ENCODE measurements around the gene HCAR1.
"Not testable (repeated sequence)": the region's sequence is repeated elsewhere in the genome, so short reads cannot be mapped to it uniquely, and the experiment has no call there.

Gene HCAR1

DNA sequence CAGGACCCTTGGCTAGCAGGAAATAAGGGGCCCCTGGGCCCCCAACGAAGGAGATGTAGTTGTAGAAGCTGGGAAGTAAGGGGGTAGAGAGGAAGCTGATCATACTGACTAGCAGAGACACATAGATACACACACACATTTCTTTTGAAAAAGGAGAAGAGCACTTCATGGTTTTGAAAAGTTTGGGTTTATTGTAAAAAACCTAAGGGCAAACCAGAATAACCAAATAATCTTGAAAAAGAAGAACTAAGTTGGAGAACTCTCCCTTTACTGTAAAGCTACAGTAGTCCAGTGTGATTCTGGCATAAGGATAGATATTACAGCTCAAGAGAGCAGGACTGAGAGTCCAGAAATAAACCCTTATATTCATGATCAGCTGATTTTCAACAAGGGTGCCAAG is 8.3 kb downstream of the HCAR1 start:
- no peak for DNase-seq (ENCODE audit: insufficient read length, low spot score)
- FAIRE-seq, result no peak

DNA sequence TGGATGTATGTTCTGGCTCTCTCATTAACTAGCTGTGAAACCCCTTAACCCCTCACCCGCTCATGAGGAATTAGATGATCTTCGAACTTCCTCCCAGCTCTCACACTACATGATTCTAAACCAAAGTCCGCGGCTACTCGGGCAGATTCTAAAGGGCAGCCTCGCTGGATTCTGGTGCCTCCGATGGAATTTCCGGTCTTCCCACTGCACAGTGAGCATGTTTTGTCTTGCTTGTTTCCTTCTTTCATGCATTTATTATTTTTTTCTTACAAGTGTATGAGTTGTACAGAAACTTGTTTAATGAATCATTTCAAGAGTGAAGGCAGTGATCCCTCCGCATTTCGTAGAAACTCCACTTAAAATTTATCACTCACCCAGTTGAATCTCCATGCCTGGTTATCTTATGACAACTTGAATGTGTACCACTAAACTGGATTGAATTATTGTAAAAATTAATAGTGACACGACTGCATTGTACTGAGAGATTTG is 9.5 kb downstream of the HCAR1 start:
- no peak for FAIRE-seq
- no peak for DNase-seq (ENCODE audit: insufficient read length, low spot score)

DNA sequence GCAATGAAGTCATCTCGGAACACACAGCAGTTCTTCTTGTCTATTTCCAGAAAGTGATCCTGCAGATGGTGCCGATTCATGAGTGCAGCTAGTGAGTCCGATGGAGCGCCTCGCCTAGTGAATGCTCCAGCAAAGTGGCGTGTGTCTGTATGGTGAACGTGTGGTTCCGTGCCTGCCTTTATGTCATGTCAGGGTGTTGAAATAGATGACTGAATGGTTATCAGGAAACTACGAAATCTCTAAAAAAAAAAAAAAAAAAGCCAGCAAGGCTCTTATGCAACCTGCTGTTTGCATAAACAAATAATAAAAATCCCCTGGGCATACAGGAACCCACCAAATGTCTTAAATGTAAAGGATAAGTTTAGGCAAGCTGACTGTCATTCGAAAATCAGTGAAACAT is 14.0 kb downstream of the HCAR1 start, which contains the start of gene HCAR3:
Gene HCAR3, minus strand, starts transcription at position 154 of the 400 bp plus-strand sequence. Its CDS starts 74 bp downstream, at position 80.
- DNase-seq (ENCODE audit: insufficient read length, low spot score); FAIRE-seq: not testable (repeated sequence)

DNA sequence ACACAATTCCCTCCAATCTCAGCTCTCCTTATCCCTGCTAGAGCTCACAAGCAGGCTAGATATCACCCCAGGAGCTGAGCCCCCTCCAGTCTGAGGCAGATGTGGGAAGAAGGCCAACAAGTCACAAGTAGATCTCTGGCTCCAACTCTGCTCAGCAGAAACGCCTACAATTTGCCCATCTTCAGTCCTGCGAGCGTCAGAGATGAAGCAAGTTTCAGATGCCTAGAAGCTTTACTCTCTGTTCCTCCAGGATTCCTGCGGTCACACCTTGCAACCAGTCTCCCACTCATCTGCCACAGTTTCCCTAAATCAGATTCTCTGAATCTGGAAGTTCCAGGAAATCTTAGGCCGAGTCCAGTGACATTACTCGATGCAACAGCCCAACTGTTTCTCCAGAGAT is 15.4 kb downstream of the HCAR1 start:
- DNase-seq (ENCODE audit: insufficient read length, low spot score); FAIRE-seq: not testable (repeated sequence)

DNA sequence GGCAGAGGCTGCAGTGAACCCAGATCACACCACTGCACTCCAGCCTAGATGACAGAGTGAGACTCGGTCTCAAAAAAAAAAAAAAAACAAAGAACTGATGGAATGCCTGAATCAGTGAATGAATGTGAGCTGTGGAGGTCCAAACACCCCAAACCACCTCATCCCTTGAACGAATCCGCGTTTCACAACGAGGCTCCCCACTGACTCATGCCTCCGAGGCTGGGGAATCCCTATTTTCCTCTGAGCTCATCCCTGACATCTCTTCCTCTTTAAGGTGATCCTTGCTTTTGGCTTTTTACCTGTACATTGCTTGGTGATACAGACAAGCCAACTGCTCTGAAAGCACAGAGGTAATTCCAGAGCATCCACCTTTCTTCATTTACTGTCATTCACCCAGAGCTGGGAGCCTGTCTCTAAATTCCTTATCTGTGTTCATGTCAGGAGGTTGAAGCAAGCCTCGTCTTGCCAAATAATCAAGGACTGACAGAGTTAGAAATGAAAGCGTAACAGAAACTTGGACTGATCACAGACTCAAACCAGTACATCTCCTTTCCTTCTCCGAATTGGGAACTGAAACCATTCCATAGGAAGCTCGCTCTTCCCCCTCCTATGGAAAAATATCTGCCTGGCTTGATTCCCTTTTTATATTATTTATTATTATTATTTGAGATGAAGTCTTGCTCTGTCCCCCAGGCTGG is 17.0 kb downstream of the HCAR1 start:
- FAIRE-seq, result peak; percentile 80
- DNase-seq (ENCODE audit: insufficient read length, low spot score), result not testable (repeated sequence)

DNA sequence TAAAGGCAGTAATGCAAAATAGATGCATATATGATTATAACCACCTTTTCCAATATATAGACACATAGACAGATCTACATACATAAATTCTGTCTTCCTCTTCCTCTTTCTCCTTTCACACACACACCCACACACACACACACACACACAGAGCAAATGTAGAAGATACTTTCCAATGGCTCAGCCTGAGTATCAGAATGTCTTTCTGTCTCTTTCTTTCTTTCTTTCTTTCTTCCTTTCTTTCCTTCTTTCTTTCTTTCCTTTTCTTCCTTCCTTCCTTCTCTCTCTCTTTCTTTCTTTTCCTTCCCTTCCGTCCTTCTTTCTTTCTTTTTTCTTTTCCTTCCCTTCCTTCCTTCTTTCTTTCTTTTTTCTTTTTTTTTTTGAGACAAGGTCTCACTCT is 19.4 kb downstream of the HCAR1 start:
- not testable (repeated sequence) for FAIRE-seq; DNase-seq (ENCODE audit: insufficient read length, low spot score)

DNA sequence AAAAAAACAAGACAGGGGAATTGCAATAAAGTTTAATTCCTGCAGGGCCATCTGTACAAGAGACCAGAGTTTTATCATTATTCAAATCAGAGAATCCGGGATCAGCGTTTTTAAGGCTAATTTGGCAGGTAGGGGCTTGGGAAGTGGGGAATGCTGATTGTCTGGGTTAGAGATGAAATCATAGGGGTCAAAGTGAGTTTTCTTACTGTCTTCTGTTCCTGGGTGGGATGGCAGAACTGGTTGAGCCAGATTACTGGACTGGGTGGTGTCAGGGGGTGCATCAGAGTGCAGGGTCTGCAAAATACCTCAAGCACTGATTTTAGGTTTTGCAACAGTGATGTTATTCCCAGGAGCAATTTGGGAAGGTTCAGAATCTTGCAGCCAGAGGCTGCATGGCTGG is 20.3 kb downstream of the HCAR1 start:
- DNase-seq (ENCODE audit: insufficient read length, low spot score); FAIRE-seq: not testable (repeated sequence)

DNA sequence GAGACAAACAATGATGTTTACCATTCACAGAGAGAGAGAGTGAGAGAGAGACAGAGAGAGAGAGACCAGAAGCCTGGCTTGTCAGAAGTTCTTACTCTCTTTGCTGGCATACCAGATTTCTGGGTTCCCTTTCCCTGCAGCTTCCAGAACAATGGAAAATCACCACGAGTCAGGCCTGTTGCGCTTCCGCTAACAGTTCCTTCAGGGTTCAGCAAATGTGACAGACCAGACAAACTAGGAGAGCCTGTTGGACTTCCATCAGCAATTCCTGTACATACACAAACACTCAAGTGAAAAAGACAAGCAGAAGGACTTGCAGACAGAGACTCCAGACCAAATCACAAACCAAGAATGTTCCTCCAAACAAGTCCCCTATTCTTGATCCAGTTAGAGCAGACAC is 21.4 kb downstream of the HCAR1 start:
- not testable (repeated sequence) for FAIRE-seq; DNase-seq (ENCODE audit: insufficient read length, low spot score)

DNA sequence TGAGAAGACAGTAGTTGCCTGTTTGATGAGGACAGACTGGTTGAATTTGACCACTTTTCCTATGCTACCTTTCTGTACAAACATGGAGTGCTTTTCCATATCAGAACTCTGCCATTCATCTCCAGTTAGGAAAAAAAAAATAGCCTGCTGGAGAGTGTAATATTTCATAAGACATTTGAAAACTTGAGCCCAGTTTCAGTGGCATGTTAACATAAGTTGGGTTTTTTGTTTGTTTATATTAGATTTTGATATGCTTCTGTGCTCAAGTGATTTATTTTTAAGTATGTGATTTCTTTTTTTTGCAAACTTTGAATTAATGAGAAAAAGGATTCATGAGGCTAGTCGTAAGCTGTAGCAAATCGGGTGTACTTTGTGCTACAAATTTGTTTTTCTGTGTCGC is 26.8 kb downstream of the HCAR1 start:
- not testable (repeated sequence) for DNase-seq (ENCODE audit: insufficient read length, low spot score); FAIRE-seq

DNA sequence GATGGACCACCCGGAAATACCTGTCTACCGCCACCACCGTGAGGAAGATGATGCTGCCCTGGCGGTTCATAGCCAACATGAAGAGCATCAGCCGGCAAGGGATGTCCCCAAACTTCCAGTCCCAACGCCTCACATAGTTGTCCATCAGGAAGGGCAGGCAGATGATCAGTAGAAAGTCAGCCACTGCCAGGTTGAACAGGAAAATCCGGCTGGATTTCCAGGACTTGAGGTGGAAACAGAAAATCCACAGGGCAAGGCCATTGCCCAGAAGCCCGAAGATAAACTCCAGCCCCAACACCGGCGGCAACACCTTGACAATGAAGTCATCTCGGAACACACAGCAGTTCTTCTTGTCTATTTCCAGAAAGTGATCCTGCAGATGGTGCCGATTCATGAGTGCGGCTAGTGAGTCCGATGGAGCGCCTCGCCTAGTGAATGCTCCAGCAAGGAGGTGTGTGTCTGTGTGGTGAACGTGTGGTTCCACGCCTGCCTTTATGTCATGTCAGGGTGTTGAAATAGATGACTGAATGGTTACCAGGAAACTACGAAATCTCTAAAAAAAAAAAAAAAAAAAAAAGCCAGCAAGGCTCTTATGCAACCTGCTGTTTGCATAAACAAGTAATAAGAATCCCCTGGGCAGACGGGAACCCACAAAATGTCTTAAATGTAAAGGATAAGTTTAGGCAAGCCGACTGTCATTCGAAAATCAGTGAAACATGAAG is 27.6 kb downstream of the HCAR1 start, which contains the start of gene HCAR2:
Gene HCAR2, minus strand, starts transcription at position 468 of the 722 bp plus-strand sequence. Its CDS starts 74 bp downstream, at position 394.
- not testable (repeated sequence) for FAIRE-seq; DNase-seq (ENCODE audit: insufficient read length, low spot score)

DNA sequence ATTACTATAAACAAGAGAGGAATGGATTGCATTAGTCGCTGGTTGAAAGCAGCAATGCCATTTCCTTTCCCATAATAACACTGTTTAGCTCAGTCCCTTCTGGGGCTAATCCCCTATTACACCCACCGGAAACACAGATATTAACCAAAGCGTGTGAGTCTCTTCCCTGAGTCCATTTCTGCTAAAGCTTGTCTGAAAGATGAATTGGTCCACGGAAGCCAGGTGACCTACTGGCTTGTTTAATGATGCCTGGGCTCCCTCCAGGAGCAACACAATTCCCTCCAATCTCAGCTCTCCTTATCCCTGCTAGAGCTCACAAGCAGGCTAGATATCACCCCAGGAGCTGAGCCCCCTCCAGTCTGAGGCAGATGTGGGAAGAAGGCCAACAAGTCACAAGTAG is 29.2 kb downstream of the HCAR1 start:
- not testable (repeated sequence) for FAIRE-seq; DNase-seq (ENCODE audit: insufficient read length, low spot score)

DNA sequence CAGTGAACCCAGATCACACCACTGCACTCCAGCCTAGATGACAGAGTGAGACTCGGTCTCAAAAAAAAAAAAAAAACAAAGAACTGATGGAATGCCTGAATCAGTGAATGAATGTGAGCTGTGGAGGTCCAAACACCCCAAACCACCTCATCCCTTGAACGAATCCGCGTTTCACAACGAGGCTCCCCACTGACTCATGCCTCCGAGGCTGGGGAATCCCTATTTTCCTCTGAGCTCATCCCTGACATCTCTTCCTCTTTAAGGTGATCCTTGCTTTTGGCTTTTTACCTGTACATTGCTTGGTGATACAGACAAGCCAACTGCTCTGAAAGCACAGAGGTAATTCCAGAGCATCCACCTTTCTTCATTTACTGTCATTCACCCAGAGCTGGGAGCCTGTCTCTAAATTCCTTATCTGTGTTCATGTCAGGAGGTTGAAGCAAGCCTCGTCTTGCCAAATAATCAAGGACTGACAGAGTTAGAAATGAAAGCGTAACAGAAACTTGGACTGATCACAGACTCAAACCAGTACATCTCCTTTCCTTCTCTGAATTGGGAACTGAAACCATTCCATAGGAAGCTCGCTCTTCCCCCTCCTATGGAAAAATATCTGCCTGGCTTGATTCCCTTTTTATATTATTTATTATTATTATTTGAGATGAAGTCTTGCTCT is 30.5 kb downstream of the HCAR1 start:
- not testable (repeated sequence) for FAIRE-seq; DNase-seq (ENCODE audit: insufficient read length, low spot score)

DNA sequence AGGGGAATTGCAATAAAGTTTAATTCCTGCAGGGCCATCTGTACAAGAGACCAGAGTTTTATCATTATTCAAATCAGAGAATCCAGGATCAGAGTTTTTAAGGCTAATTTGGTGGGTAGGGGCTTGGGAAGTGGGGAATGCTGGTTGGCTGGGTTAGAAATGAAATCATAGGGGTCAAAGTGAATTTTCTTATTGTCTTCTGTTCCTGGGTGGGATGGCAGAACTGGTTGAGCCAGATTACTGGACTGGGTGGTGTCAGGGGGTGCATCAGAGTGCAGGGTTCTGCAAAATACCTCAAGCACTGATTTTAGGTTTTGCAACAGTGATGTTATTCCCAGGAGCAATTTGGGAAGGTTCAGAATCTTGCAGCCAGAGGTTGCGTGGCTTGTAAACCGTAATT is 33.7 kb downstream of the HCAR1 start:
- not testable (repeated sequence) for FAIRE-seq; DNase-seq (ENCODE audit: insufficient read length, low spot score)

DNA sequence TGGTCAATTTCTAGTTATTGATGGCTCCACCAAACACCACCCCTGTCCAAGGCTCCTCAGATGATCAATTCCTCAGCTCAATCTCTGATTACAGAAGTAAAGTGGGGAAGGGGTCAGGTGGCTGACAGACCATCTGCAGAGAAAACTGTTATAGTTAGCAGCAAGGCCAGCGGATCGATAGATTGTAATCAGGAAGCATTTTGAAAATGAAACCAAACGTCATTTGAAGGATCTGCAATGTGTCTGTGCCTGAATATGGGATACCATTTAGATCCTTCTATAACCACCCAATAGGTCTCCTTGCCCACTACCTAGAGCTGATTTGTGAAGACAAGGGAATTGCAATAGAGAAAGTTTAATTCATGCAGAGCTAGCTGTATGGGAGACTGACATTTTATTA is 39.1 kb downstream of the HCAR1 start:
- DNase-seq (ENCODE audit: insufficient read length, low spot score) (no peak), FAIRE-seq (no peak)

DNA sequence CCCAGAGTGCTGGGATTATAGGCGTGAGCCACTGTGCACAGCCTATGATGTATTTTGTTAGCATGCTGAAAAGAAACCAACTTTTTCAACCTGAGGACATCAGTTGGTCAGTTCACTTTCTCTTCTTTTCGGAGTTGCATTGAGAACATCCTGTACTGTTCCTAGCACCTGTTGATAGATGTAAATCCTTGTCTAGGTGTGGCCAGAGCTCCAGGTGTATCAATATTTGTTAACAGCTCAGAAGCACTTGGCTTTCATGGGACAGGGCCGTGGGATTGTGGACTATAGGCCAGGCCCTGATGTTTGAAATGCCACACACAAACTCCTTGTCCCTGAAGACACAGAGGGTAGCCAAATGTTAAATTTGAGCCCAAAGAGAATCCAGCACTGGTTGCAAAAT is 42.4 kb downstream of the HCAR1 start:
- DNase-seq (ENCODE audit: insufficient read length, low spot score) (no peak), FAIRE-seq (no peak)

DNA sequence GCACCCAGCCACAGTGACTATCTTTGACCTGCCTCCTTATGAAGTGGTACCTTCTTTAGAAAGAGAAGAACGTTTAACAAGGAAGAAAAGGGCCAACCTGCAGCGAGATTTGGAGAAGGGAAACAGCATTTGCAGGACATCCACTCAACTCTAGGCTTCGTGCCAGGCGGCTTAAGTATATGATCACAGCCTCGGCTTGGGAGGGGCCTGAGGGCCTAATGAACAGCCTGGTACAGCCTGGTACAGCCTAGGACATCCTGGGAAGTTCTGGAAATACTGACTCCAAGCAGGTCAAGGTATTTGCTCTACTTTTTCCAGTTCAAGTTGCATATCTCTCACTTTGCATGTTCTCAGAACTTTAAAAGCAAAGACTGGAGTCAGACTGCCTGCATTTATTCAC is 43.6 kb downstream of the HCAR1 start:
- DNase-seq (ENCODE audit: insufficient read length, low spot score) (no peak), FAIRE-seq (no peak)

DNA sequence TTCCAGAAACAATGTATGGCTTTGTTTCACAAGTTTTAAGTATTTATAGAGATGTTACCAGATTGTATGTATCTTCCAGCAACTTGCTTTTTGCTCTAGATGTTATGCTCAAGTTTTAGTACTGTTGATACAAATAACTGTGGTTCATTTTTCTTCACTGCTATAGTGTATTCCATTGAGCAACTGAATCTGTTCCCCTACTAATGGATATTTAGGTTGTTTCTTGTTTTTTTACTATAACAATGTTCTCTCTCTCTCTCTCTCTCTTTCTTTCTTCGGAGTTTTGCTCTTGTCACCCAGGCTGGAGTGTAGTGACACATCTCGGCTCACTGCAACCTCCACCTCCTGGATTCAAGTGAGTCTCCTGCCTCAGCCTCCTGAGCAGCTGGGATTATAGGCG is 44.1 kb downstream of the HCAR1 start:
- FAIRE-seq (no peak), DNase-seq (ENCODE audit: insufficient read length, low spot score) (no peak)

DNA sequence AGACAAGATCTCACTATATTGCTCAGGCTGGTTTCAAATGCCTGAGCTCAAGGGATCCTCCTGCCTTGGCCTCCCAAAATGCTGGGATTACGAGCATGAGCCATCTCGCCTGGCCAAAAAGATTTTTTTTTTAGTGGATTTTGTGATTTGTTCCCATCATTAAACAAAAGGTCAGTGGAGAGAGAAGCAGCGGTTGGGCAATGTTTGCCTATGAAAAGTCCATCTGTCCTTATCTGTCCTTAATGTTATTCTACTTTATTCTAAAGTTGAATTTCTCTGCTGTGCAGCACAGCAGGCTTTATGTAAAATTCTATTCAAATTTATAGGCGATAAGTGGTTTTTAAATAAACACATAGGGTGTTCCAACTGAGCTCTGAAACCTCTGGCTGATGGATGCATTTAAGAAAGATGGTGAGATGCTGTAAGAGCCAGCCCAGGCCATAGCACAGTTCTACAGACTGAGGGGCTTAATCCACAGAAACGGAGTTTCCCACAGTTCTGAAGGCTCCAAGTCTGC is 46.3 kb downstream of the HCAR1 start:
- no peak for FAIRE-seq
- no peak for DNase-seq (ENCODE audit: insufficient read length, low spot score)

DNA sequence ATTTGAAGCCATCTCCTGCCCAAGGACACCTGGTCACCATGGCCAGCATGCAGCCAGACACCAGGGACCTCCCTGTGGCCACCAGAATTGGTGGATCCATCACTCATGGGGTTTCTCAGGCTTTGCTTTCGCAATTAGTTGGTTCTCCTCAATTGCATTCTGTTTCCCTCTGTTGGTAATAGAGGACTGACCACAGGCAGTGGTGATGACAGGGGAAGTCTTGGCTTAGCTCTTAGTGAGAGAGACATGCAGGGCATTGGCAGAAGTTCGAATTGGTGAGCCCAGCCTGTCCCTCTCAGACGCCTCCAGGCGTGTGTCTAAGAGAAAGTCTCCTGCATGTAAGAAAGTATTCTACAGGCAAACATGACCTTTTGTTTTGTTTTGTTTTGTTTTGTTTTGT is 48.8 kb downstream of the HCAR1 start:
- DNase-seq (ENCODE audit: insufficient read length, low spot score) (no peak), FAIRE-seq (no peak)

DNA sequence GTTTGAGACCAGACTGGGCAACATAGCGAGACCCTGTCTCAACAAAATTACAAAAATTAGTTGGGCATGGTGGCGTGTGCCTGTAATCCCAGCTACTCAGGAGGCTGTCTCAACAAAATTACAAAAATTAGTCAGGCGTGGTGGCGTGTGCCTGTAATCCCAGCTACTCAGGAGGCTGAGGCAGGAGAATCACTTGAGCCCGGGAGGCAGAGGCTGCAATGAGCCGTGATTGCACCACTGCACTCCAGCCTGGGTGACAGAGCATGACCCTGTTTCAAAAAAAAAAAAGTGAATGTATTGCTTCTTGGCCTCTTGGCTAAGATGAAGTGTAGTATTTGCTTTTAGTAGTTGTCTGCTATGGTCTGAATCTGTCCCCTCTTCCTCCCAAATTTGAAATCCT is 49.7 kb downstream of the HCAR1 start:
- FAIRE-seq; DNase-seq (ENCODE audit: insufficient read length, low spot score): not testable (repeated sequence)

DNA sequence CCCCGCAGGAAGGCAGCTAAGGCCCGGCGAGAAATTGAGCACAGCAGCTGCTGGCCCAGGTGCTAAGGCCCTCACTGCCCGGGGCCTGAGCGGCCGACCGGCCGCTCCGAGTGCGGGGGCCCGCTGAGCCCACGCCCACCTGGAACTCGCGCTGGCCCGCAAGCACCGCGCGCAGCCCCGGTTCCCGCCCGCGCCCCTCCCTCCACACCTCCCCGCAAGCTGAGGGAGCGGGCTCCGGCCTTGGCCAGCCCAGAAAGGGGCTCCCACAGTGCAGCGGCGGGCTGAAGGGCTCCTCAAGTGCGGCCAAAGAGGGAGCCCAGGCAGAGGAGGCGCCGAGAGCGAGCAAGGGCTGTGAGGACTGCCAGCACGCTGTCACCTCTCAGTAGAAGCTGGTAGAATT is 53.9 kb downstream of the HCAR1 start:
- not testable (repeated sequence) for DNase-seq (ENCODE audit: insufficient read length, low spot score); FAIRE-seq
